Fibroblast of peridontal ligament (primary cell): ENCODE results near the gene TPX2.
A peak's percentile ranks its signal among the peaks of the same experiment; 100 is the strongest.

ENCODE experiments used
- DNase-seq: peaks from one replicate; pipeline ENCODE4 v3.0.0-alpha.2; 2010; ENCODE audit errors: extremely low read depth

TPX2 gene

DNA sequence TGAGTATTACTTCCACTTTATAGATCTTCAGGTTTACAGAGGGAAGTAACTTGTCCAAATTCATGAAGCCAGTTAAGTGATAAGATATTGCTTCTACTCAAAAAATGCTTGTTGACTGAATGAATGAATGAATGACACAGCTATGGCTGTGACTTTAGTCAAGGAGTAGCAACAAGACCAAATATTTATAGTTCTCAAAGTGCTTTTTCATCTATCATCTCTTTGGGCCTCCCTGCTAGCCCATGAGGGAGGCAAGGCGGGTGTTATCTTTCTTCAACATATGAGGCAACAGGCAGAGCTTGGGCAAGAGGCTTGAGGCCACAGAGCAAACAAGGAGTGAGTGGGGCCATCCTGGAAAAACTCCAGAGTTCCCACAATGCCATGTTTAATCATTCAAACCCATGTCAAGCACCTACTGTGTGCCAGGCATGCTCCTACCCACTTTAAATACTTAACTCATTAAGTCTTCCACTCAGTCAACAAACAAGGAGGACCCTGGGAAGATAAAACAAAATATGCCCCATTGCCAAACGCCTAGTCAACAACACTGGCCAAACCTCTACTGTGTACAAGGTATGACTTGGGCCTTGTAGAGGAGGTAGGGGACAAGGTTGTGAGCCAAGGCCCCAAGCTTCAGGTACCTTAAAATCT, 32.4 kb upstream of the TPX2 start:
- DNase-seq: no peak

DNA sequence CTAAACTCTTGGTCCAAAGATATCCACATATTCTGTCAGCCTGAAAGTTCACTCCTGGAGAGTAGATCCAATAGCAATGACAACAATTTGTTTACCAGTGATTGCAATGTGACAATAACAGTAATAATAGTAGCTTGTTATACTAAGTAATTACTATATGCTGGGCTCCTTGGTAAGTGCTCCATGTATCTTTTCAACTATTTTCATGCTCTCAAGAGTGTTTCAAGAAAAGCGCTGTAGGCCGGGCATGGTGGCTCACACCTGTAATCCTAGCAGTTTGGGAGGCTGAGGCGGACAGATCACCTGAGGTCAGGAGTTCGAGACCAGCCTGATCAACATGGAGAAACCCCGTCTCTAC, 31.9 kb upstream of the TPX2 start:
- DNase-seq: no peak

DNA sequence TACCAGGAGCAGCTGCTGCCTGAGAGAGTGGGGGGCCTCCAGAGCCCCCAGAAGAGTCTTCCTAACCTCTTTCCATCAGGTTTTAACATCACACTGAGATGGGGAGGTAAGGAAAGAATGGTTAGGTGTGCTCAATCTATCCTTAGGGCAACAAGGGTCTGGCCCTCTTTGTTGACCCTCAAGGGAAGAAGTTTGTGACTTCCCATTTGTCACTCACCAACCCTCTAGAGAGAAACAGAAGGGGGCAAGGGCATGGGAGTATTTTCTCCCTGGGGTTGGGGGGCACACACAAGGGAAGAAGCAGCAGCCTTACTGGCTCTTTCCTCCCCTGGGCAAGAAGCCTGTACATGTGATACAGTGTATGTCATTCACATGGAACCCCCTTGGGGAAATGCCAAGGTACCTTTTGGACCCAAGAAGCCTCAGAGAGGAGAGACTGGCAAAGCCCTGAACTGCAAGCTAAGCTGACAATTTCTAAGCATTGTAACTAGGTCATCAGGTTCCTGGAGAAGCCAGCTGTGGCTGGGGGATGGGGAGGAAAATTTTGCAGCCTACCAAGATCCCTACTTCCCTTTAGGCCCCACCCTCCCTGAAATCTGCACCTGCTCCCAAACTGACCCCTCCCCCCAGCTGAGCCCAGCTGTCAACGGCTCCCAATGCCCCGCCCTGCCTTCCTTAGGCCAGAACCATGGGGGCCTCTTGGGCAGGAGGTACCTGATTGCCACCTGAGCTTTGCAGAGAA, 30.9 kb upstream of the TPX2 start:
- DNase-seq: no peak

DNA sequence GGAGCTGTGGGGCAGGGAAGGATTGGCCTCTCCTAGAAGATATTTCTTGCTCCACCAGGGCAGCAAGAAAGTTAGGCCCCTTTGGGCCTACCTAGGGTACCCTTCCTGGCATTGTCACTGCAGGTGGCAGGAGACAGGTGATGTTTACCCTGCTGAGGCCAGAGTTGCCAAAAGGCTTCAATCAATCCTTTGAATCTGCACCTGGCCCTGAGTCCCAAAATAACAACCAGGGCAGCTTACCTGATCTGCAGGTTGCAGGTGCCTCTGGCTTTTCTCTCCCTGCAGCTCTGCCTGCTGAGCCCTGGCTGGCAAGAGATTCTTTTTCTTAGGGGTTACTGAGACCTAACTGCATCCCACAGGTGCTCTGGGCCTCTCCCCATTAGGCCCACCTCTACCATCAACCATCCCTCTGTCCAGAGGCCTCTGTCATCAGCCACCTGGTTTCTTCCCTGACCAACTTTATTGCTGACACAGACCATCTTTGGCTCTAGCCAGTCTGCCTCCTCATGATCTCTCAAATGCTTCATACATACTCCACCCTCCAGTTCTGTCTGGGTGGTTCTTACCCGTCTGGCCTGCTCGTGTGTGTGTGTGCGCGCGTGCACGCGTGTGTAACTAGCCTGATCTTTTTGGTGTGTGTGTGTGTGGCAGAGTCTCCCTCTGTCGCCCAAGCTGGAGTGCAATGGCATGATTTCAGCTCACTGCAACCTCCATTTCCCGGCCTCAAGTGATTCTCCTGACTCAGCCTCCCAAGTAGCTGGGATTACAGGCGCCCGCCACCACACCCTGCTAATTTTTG, 30.2 kb upstream of the TPX2 start:
- DNase-seq: no peak

DNA sequence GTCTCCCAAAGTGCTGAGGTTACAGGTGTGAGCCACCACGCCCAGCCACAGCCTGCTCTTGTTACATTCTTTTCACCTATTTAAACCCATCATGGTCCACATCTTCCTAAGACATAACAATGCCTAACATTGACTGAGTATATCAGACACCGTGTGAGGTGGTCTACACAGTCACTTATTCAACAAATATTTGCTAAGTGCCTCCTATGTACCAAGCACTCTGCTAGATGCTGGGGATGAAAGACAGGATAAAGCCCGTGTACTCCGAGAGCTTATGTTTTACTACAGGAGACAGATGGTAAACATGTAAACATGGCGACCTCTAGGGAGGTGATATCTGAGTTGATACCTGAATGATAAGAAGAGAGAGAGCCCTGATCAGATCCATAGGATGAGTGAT, 29.2 kb upstream of the TPX2 start:
- DNase-seq: no peak

DNA sequence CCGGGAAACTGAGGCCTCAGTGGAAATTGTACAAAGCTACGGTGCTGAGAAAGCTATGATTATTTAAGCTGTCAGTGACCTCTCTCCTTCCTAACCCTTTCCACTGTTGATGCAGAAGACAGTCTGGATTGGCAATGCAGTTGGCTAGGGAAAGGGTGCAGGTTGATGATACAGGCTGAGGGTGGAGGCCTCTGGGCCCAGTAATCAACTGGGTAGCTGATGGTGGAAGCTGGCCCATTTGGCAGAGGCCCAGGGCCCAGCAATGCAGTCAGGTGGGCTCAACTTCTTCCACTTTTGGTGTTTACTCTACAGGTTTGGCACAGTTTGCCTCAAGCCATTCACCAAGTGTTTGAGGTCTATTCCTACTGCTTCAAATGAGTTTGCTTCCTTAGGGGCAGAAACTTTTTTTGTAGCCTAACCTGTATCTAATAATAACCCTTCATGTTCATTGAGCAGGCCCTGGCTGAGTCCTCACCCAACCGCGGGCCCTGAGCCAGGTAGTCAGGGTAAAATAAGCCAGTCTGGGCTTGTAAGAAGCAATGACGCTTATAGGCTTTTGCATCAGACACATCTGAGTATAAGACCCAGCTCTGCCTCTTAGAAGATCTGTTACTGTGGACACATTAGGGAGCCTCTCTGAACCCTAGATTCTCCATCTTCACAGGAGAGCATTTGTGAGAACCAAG, 28.5 kb upstream of the TPX2 start:
- DNase-seq: no peak

DNA sequence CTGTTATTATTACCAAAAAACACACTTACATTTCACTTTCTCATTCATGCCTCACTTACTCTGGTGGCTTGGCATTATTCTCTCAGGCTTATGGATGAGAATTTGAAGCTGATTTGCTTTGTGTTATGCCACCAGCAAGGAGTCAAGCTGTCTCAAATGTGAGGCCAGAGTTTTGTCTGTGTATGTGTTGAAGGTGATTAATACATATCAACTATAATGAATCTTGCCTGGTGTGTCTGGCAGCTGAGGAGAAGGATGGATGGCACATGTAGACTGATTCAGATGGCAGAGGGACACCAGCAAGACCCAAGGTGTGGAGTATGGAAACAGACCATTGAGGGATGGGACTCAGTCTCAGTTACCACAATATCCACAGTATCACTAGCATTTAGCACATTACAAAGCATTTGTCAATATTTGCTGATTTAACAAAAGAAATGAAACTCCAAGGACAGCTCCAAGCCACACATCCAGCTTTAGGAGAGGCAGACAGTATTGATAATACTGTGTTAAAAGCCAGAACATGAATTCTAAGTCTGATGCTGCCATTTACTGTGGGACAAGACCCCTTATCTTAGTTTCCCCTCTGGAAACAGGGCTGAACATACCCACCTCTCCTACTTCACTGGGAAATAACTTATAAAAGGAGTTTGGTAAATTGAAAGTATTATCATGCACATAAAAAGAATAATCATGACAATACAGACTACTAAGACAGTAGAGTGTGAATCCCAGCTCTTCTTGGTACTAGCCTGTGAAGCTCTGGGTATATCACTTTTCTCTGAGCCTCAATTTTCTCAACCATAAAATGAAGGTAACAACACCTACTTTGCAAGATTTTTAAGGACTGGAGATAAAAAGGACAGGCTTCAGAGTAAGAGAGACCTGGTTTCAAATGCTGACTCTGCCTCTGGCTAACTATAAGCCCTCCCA, 27.6 kb upstream of the TPX2 start:
- DNase-seq: no peak

DNA sequence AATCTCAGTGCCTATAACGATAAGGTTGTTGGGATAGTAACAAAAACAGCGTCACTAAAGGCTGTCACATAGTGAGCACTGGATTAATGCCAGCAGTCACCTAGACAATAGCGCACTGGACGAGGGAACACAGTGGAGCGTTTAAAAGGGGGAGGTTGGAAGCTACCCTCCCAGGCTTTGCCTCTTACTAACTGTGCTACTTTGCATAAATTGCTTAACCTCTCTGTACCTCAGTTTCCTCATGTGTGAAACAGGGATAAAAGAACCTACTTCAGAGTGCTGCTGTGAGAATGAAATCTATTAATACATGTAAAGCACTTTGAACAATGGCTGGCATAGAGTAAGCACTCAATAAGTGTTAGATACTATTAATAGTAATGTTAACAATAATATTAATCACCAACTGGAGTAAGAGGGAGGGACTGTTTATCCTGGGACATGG, 27.0 kb upstream of the TPX2 start:
- DNase-seq: no peak

DNA sequence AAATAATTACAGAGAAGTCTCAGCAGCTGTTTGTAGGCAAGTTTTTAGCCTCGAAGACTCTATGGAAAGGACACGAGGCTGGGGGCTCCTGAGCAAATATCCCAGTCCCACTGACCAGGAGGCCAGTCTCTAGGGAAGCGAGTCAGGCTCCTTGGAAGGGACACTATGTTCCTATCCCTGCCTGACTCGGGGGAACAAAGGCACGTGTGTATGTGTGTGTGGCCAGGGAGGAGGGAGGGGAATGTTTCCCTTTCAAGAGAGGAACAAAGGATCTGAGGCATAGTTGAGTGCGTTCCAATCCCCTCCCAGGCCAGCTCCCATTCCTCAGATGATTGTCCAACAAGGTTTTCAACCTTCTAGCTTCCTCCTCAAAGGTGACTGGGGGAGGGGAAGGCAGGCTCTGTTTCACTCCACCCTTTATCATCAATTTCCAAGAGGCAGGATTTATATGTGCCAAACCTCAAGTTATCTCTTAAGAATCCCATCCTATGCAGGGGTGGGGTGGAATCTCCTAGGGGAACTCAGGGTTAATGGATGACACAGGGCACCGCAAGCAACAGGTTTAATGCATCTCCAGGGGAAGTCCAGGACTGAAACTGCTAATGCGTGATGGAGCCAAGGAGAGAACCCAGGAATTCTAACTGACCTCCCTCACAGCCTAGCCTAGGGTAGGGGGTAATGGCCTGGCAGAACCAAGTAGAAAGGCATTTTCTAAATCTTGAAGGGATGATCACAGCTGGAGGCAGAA, 26.4 kb upstream of the TPX2 start:
- peak; percentile 50 for DNase-seq

DNA sequence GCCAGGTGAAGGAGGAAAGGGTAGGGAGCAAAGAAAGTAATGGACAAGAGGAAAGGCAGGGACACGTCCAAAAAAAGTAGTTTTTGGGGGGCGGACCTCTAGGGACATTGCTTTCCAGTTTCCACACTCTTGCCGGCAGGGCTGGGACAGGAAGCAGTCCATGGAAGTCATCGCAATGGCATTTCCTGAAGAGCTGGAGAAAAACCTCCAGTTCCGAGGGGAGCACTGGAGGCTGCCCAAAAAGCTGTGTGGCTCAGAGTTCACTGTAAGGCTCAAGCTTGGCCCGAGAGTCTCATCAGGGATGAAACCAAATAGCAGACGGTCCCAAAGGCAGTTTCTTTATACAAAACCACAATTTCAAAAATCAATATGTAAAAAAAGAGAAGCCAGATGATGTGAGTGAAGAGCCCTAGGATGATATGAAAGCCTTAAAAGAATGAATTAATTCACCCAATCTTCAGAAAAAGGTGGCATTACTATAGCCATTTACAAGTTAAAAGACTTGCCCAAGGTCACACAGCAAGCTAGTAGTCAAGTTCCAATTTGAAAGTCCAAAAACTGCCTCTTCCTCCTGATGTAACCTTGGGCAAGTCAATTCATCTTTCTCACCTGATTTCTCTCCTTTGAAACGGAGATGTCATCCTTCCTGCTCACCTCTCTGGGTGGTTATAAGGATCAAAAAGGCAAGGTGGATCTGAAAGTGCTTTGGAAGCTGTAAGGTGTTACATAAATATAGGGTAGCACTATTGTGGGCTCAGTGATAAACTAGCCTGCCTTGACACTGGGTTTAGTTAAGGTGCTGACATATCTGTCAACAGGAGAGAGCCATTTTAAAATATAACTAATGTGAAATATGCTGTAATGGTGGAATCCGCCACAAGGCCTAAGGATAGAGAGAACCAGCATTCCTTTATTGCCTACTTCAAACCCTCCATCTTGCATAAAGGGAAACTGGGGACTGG, 25.5 kb upstream of the TPX2 start:
- peak; percentile 92 for DNase-seq

DNA sequence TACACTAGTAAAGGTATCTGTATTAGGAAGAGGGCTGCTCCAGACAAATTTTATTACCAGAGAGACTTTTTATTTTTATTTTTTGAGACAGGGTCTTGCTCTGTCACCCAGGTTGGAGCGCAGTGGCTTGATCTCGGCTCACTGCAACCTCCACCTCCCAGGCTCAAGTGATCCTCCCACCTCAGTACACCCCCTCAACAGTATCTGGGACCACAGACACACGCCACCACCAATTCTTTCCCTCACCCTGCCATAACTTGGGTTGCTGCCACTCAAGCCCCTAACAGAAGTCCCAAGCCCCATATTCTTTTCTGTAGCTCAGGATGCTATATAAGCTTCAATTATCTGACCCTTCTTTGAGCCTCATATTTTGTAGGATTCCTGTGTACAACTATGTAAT, 23.3 kb upstream of the TPX2 start:
- no peak for DNase-seq

DNA sequence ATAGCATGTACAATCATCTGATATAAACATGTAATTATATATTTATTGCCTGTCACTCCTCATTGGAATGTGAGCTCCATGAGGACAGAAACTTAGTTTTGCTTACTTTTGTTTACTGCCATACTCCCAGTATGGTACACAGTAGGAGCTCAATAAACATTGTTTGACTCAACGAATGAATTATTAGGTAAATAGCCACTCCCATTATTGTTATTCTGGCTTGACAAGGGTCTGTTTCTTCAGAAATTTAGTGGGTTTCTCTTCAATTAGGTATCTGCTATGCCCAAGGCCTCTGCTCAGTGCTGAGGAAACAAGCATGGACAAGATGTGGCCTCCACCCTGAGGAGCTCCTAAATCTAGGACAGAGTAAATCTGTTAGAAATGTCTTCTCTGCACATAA, 22.7 kb upstream of the TPX2 start:
- DNase-seq: no peak

DNA sequence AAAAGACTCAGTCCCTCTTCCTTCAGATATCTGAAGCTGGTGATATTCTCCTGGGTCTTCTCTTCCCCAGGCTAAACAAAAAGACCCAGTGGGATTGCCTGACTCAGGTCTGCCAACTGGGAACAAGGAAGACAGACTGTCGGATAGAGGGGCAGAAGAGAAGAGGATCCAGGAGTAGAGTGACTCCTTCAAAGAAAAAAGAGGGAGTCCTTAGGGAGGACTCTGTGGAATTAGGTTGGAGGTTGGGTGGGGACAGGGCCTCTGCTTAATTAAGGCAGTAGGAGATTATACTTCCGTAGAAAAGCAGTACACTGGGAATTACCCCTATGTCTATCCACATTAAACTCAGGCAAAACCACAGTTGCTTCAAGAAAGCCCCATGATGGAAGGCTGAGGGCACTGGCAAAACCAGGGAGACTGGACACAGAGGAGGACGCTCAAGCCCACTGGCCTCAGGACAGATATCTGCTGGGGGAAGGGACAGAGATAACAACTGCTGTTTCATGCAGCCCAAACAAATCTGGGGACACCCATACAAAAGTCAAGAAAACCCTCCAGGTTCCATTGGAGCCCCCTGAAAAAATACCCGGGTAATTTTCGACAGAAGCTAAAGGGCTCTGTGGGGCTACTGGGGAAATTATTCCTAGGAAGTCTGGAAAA, 22.1 kb upstream of the TPX2 start:
- no peak for DNase-seq

DNA sequence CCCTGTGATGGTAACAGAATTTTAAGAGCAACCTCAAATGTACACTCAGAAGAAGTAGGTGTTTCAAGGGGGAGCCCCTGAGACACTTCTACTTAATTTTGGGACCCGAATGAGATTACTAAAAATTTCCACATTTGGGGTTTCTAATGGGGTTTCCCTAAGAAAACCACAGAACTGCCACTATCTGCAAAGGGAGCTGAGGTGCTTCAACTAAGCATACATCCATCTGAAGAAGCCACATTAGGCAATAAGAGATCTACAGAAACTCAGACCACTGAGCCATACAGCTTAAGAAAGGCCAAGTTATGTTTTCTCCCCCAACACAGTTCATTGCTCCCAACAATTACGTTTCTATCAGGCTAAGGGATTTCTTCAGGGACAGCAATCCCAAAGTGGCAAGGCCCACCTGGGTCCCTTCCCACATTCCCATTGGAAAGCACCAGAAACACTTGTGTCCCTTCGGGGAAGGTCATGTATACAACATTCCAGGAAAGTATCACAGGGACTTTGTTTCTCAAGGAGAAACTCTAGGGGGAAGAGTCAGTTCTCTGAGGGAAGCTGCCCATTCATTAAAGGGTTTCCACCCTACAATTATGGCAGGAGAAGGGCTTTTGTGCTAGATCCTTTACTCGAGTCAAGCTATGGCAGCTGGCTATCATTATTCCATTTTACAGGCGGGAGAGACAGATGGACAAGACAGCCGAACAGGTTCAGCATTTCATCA, 21.4 kb upstream of the TPX2 start:
- DNase-seq: no peak

DNA sequence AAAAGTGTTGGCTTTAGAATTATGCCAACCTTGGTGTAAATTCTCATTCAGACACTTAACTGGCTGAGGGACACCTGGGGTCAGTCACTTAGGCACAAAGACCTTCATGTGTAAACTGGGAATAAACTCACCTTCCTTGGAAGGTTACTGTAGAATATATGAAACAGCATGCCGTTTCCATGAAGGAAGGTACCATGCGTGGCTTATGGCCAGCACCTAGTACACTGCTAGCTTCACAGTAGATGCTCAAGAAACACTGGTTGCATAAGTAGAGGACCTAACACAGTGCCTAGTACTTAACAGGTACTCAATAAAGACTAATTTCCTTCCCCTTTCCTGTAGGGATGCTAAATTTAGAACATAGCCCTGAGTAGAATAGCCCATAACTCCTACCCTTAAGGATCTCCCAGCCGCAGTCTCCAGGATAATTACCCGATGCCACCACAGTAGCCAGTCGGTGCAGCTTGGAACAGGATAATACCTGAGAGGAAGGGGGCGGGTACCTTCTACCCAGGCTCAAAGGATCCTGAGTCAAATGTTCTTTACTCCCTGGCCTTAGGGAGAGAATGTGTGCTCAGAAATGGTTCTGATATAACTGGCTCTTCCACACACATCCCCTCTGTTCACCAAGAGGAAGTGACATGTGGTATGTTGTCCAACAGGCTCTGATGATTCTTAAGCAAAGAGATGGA, 20.0 kb upstream of the TPX2 start:
- DNase-seq: no peak

DNA sequence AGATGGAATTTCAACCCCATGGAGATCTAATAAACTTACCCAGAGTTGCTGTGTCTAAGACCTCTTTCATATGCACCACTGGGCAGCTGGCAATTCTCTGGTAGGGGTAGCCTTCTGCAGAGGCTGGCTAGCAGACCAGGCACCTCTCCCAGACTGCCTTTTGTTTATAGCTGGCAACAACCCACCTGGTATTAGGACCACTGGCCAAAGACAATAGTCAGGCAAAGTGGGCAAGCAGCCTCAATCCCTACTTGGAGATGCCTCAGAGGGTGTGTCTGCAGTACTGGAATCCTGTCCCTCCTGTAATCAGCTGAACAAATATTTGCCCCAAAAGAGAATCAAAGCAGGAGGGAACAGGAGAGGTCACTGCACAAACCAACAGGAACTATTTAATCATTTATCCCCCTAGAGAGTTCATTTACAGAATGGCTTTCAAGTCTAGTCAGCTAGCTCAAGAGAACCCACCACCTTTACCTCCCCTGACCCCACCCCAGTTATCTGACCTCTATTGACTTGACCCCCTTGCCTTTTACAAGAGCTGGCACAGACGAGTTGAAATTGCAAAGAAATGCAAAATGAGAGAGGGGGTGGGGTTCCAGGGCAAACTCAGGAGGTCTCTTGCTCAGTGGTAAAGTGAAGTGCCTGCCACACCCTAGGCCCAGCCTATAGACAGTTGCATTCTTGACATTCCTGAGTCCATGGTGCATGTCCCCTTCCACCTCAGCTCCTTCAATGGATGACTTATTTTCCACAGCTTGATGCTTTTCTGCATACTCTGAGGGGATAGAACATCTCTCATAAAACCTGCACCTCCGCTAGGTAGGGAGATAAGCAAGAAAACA, 19.2 kb upstream of the TPX2 start:
- no peak for DNase-seq
